Measurements from ENCODE around the gene NCDN.

NCDN gene

GRCh38 chr1:35592991-35593769 lies 35.6 kb downstream of the NCDN start:
- DNase-seq (ENCODE audit: low spot score) = no peak

GRCh38 chr1:35594005-35594760 lies 36.6 kb downstream of the NCDN start:
- no peak for DNase-seq (ENCODE audit: low spot score)

- no peak for DNase-seq (ENCODE audit: low spot score)
Measured at GRCh38 chr1:35595684-35596083, 38.1 kb downstream of the NCDN start.

- no peak for DNase-seq (ENCODE audit: low spot score)
Measured at GRCh38 chr1:35597870-35598269, 40.3 kb downstream of the NCDN start.

DNA sequence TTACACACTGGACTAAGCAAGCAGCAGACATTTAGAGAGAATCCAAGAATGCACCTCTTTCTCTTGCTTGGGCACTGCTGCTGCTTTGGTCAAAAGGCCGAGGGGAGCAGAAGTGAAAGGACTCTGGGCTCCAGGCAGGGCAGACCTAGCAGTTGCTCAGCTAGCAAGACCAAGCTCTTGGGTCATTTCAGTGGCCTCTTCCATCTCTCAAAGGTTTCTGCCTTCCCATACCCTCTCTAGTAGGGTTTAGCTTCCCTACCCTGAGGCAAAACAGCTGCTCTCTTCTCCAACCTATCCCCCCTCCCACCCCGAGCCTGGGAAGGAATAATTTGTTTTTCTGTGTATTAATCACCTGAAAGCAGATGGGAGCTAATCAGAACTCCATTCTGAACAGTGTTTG lies 41.3 kb downstream of the NCDN start:
- DNase-seq (ENCODE audit: low spot score) = no peak

- no peak for DNase-seq (ENCODE audit: low spot score)
Measured at GRCh38 chr1:35599411-35599810, 41.8 kb downstream of the NCDN start.

DNA sequence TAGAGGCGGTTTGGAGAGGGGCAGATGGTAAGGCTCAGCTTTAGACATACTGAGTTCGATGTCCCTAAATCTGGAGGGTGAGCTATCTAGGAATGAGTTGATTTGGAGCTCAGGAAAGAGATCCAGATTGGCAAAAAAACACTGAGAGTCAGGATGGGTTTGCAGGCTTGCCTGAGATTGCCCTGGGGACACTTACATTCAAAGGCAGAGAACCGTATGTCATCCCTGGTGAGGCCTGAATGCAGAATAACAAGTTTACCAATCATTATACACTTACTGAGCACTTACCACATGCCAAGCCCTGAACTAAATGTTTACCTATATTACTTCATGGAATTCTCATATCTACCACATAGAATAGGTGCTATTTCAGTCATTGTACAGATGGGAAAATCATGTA lies 43.0 kb downstream of the NCDN start:
- no peak for DNase-seq (ENCODE audit: low spot score)

GRCh38 chr1:35603468-35603867 lies 45.9 kb downstream of the NCDN start:
- no peak for DNase-seq (ENCODE audit: low spot score)

GRCh38 chr1:35603941-35604340 lies 46.3 kb downstream of the NCDN start:
- DNase-seq (ENCODE audit: low spot score) = no peak

DNA sequence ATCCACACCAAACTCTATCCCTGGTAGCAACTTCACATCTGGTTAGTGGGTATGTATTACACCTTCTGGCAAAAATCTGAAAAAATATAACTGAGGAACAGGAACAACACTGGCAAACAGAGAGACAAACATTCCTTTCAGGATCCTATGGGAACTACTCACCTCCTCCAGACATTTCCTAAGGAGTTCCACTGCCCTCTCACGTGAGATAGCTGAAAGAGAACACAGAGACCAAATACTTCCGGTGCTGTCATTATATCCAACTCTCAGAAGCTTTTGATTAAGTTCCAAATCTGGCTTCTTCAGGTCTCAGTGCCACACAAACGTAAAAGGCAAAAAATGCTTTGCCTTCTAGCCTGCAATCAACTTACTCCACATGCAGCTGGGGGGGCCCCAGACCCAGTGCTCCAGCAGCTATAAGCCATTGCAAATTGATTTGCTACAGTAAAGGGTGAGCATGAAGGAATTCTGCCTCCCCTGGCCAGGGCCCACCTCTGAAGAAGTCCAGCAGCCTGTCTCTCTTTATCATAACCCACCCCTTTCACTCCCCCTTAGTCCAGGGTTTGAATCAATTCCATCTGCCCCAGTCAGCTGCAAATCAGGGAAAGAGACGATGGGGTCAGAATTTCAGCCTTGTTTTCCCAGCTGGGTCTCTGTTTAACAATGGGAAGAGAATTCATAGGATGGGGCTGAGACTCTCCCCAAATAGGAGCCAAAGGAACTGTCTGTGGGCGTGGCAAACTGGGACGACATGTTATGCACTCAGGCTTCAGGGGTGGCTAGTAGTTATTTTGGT lies 47.7 kb downstream of the NCDN start:
- DNase-seq (ENCODE audit: low spot score) = no peak

DNA sequence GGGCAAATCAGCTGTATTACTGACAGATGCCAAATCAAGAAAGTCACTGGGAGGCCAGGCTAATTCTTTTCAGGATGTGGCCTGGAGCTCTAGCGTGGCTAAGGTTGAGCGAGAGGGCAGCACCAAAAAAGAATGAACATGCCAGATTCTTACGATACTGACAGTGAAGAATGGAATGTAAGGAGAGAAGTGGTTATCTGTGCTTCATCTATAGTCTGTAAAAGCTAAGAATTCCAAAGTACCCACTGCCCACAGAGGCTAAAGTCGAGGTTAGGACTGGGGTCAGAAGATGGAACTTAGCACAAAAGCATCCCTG lies 48.2 kb downstream of the NCDN start:
- no peak for DNase-seq (ENCODE audit: low spot score)

DNA sequence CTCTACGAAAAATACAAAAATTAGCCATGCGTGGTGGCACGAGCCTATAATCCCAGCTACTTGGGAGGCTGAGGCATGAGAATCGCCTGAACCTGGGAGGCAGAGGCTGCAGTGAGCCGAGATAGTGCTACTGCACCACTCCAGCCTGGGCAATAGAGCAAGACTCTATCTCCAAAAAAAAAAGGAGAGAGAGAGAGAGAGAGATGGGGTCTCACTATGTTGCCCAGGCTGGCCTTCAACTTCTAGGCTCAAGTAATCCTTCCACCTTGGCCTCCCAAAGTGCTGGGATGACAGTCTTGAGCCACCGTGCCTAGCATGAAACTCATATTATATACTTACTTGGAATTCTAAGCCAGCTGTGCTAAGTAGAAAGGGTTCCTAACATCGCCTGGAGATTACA lies 54.1 kb downstream of the NCDN start:
- DNase-seq (ENCODE audit: low spot score) = no peak

- no peak for DNase-seq (ENCODE audit: low spot score)
Measured at GRCh38 chr1:35615440-35615839, 57.8 kb downstream of the NCDN start.

Data from CD4-positive, alpha-beta T cell treated with Interleukin-6 at 100 ng/mL for 8 hours (primary cell).